H7 (cell line): Measurements from ENCODE around the gene SHH. TPM values are rescaled to one million over a fixed set of nuclear protein-coding genes. Genes with fewer than 3 reads are reported as not detected.
A peak's percentile ranks its signal among the peaks of the same experiment; 100 is the strongest.

Source experiments
- DNase-seq: peaks from one replicate; pipeline ENCODE4 v3.0.0; 2012
- H3K27me3 ChIP-seq: 2 replicates; pipeline ENCODE4 v1.6.0; 2011; ENCODE audit warnings: mild to moderate bottlenecking, low read length; ENCODE audit not compliant: control insufficient read depth, insufficient read depth
- H3K36me3 ChIP-seq: replicated peaks from 2 replicates; pipeline ENCODE4 v1.5.1; 2011; ENCODE audit warnings: low read length; ENCODE audit not compliant: control insufficient read depth, insufficient read depth
- H3K4me3 ChIP-seq: 2 replicates; pipeline ENCODE4 v1.5.1; 2011; ENCODE audit warnings: low read depth, mild to moderate bottlenecking, control low read depth, low read length, moderate library complexity; ENCODE audit not compliant: insufficient read depth
- total RNA-seq: library from RNA; depleted of rRNA; stranded (reverse); fragments of >200 nt; shearing (Covaris generic); gene quantifications from 2 replicates; pipeline ENCODE4 v1.2.3, GENCODE V29; 2014

Gene SHH
- total RNA-seq, 1 experiment from 2014 or later = 4.6 TPM

GRCh38 chr7:155789001-155789725 is 23.1 kb downstream of the SHH start:
- DNase-seq = no peak
- H3K4me3 ChIP-seq = no peak overlapping the region
- peaks cover 11% of the 10 kb centered on the region for H3K27me3 ChIP-seq
- no peaks in the 10 kb centered on the region for H3K36me3 ChIP-seq

DNA sequence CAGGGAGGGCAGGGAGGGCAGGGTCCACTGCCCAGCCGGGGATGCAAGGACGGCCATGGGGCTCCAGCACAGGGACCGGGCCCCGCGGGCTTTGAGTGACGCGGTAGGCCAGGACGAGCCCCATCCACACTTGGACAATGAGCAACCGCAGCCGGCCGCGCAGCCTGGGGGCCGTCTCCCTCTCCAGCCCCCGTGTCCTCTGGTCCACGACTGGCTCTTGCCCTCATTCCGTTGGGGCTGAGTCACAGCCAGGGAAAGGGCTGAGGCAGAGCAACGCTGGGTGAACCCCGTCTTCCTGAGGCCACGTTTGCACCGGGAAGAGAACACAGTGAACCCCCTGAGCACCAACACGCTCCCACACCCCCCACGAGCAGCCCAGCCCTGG is 23.7 kb downstream of the SHH start:
- Histone ChIP-seq H3K36me3 (no peaks in the 10 kb centered on the region), H3K27me3 (peaks cover 11% of the 10 kb centered on the region), H3K4me3 (no peak overlapping the region)
- peak; percentile 66 for DNase-seq

GRCh38 chr7:155787171-155787851 is 25.0 kb downstream of the SHH start:
- peak; percentile 90 for DNase-seq
- no peaks in the 10 kb centered on the region; the same call in 1 of the 2 replicates for H3K36me3 ChIP-seq
- peak overlapping the region; percentile 48 for H3K4me3 ChIP-seq
- peaks cover 11% of the 10 kb centered on the region for H3K27me3 ChIP-seq

- Histone ChIP-seq H3K36me3 (no peaks in the 10 kb centered on the region; the same call in 1 of the 2 replicates), H3K4me3 (no peak overlapping the region), H3K27me3 (peaks cover 11% of the 10 kb centered on the region)
- DNase-seq = no peak
Observed at GRCh38 chr7:155786491-155786890, 25.8 kb downstream of the SHH start.

DNA sequence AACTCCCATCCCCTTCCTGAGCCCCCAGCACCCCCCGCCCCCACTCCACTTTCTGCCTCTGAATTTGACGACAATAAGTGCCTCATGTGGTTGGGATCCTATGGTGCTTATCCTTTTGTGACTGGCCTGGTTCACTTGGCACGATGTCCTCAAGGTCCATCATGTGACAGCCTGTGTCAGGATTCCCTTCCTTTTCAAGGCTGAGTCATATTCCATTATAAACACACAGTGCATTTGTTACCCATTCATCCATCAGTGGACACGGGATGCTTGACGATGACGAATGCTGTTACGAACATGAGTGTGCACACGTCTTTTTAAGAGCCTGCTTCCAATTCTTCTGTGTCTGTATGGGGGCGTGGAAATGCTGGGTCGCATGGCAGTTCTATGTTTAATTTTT is 26.7 kb downstream of the SHH start:
- Histone ChIP-seq H3K36me3 (no peaks in the 10 kb centered on the region; the same call in 1 of the 2 replicates), H3K4me3 (no peak overlapping the region), H3K27me3 (peaks cover 11% of the 10 kb centered on the region)
- DNase-seq = no peak

DNA sequence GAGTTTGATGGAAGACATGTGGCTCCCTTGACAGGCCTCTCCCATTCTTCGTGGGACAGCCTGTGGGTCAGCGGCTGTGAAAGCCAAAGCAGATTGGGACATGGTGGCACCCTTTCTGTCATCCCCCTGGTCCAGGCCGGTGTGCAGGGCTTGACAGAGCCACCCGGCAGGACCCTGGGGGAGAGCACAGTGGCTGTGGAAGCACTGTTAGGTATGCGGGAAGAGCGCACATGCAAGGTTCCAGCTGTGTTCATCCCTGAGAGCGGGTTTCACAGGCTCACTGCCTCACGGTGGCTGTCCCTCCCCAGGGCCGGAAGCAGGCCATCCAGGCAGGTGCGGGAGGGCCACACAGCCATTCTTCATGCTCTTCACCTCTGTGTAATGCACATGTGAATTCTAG is 29.8 kb downstream of the SHH start:
- no peak for DNase-seq
- no peaks in the 10 kb centered on the region; the same call in 1 of the 2 replicates for H3K36me3 ChIP-seq
- peaks cover 11% of the 10 kb centered on the region for H3K27me3 ChIP-seq
- no peak overlapping the region for H3K4me3 ChIP-seq

DNA sequence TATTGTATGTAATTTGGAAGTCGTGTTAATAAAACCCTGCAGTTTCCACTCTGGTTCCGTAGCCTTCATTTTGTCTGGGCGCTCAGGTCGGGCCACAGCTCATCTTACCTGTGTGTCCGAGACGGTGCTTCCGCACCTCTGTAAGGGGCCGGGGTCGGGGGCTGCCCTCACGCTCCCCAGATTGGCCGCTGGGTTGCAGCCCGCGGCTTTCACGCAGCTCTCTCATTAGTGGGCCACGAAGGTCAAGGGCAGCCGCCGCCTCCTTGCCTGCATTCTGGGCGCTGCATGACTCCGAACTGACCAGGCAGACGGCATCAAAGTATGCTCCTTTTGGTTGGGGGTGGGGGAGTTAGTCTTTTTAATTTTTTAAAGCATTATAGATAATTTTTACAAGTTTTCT is 30.8 kb downstream of the SHH start:
- Histone ChIP-seq H3K36me3 (peaks cover 3% of the 10 kb centered on the region), H3K27me3 (peaks cover 1% of the 10 kb centered on the region), H3K4me3 (no peak overlapping the region)
- DNase-seq = no peak

GRCh38 chr7:155780884-155781283 is 31.4 kb downstream of the SHH start:
- Histone ChIP-seq H3K4me3 (no peak overlapping the region), H3K36me3 (peaks cover 3% of the 10 kb centered on the region), H3K27me3 (no peaks in the 10 kb centered on the region; the same call in 1 of the 2 replicates)
- no peak for DNase-seq

DNA sequence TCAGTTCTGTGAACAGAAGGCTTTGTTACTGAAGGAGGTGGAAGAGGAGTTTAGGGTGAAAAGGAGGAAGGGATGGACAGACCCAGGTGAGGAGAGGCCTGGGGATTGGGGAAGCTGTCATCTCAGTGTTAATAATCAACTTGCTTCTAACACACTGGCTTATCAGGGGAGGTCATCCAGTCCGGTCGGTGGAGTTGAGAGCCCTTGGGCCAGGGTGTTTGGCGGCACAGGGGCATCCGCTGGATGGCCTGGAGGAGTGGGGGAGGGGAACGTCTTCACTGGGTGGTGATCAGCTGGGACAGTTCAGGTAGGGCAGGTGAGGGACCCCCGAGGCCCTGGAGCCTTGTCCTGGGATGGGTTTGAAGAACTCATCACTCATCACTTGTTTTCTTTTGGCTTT is 33.9 kb downstream of the SHH start:
- DNase-seq = no peak
- H3K4me3 ChIP-seq = no peak overlapping the region
- H3K27me3 ChIP-seq = no peaks in the 10 kb centered on the region
- peaks cover 12% of the 10 kb centered on the region for H3K36me3 ChIP-seq

GRCh38 chr7:155776606-155777005 is 35.7 kb downstream of the SHH start:
- no peaks in the 10 kb centered on the region for H3K27me3 ChIP-seq
- no peak overlapping the region for H3K4me3 ChIP-seq
- DNase-seq = no peak
- H3K36me3 ChIP-seq = peaks cover 15% of the 10 kb centered on the region

DNA sequence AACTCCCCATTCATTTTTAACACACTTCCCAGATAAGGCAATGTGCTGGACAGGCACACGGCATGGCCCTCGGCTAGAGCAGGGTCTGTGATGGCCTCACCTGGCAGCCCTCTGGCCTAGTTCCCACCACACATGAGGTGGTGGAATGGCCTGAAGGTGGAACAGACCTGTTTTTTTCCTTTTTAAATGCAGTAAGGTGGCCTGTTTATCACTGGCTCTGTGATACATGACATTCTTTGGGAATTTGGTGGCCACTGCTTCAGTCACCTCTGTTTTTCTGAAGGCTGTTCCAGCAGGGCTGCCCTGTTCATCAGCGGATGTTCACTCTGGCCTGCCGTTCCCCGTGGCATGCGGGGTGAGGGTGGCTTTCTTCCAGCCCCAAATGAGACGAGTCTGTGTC is 36.6 kb downstream of the SHH start:
- peaks cover 15% of the 10 kb centered on the region for H3K36me3 ChIP-seq
- no peaks in the 10 kb centered on the region for H3K27me3 ChIP-seq
- H3K4me3 ChIP-seq = no peak overlapping the region
- DNase-seq = no peak

GRCh38 chr7:155774947-155775346 is 37.3 kb downstream of the SHH start:
- no peaks in the 10 kb centered on the region for H3K27me3 ChIP-seq

GRCh38 chr7:155773531-155773930 is 38.7 kb downstream of the SHH start:
- Histone ChIP-seq H3K36me3 (peaks cover 22% of the 10 kb centered on the region), H3K4me3 (no peak overlapping the region), H3K27me3 (no peaks in the 10 kb centered on the region)
- no peak for DNase-seq

More at GRCh38 chr7:155774947-155775346, 37.3 kb downstream of the SHH start:
- H3K36me3 ChIP-seq = peaks cover 17% of the 10 kb centered on the region
- H3K4me3 ChIP-seq = no peak overlapping the region
- no peak for DNase-seq

DNA sequence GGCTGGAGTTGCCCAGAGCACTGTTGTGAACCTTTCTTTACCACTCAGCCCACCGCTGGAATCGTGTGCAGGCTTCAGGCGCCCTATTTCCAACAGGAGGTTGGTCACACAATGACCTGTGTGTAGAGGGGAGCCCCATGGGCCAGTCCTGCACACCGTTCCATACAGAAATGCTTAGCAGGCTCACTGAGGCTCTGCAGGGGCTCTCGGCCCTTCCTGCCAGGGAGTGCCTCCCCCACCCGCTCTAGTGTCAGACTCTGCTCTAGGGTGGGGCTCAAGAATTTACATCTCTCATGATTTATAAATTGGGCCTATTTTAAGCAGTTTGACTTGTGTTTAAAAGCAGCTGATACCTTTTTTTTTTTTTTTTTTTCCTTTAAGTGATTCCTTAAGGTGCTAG is 42.0 kb downstream of the SHH start:
- no peak overlapping the region for H3K4me3 ChIP-seq
- peaks cover 20% of the 10 kb centered on the region for H3K36me3 ChIP-seq
- no peak for DNase-seq
- no peaks in the 10 kb centered on the region for H3K27me3 ChIP-seq

GRCh38 chr7:155769701-155770100 is 42.6 kb downstream of the SHH start:
- no peaks in the 10 kb centered on the region for H3K27me3 ChIP-seq
- no peak for DNase-seq
- H3K36me3 ChIP-seq = peaks cover 19% of the 10 kb centered on the region
- H3K4me3 ChIP-seq = no peak overlapping the region
